Neural progenitor cell (in vitro differentiated cells): ENCODE data around the gene CLIP4. TPM values are rescaled to one million over a fixed set of nuclear protein-coding genes. Genes with fewer than 3 reads are reported as not detected.

ENCODE experiments used
- DNase-seq: peaks from one replicate; pipeline ENCODE4 v3.0.0-alpha.2; 2016; ENCODE audit warnings: low spot score
- H2AFZ ChIP-seq: fragments of 200-600 bp; sonication (generic); replicated peaks from 2 replicates; pipeline ENCODE4 v1.6.1; 2016; ENCODE audit warnings: antibody characterized with exemption
- H3F3A ChIP-seq: fragments of 200-600 bp; sonication (generic); 2 replicates; pipeline ENCODE4 v1.6.1; 2016; ENCODE audit warnings: antibody characterized with exemption, low read depth
- H3K27ac ChIP-seq: fragments of 200-600 bp; sonication (generic); 2 replicates; pipeline ENCODE4 v1.5.1; 2016; ENCODE audit warnings: mild to moderate bottlenecking
- H3K27me3 ChIP-seq: fragments of 200-600 bp; sonication (generic); 2 replicates; pipeline ENCODE4 v1.6.1; 2016; ENCODE audit warnings: mild to moderate bottlenecking, moderate library complexity
- H3K36me3 ChIP-seq: fragments of 200-600 bp; sonication (generic); 2 replicates; pipeline ENCODE4 v1.5.1; 2016
- H3K4me1 ChIP-seq: fragments of 200-600 bp; sonication (generic); 2 replicates; pipeline ENCODE4 v1.6.1; 2016; ENCODE audit warnings: mixed run types
- H3K4me2 ChIP-seq: fragments of 200-600 bp; sonication (generic); 2 replicates; pipeline ENCODE4 v1.6.1; 2016
- H3K4me3 ChIP-seq: fragments of 200-600 bp; sonication (generic); 2 replicates; pipeline ENCODE4 v1.5.1; 2016
- H3K79me2 ChIP-seq: fragments of 200-600 bp; sonication (generic); 2 replicates; pipeline ENCODE4 v1.6.1; 2016; ENCODE audit warnings: low read depth
- H3K9ac ChIP-seq: fragments of 200-600 bp; sonication (generic); 2 replicates; pipeline ENCODE4 v1.6.1; 2016
- H3K9me3 ChIP-seq: fragments of 200-600 bp; sonication (generic); 2 replicates; pipeline ENCODE4 v1.5.1; 2016; ENCODE audit warnings: low read depth
- H4K20me1 ChIP-seq: fragments of 200-600 bp; sonication (generic); 2 replicates; pipeline ENCODE4 v1.6.1; 2016; ENCODE audit warnings: low read depth
- H3K27ac Mint-ChIP-seq: 3 replicates; pipeline ENCODE4 v1.8.0; 2021; ENCODE audit warnings: mixed read lengths
- H3K27me3 Mint-ChIP-seq: 2 replicates; pipeline ENCODE4 v1.8.0; 2022; ENCODE audit warnings: low read depth, mild to moderate bottlenecking, inconsistent platforms, moderate library complexity, mixed read lengths; ENCODE audit not compliant: insufficient read depth
- H3K36me3 Mint-ChIP-seq: 3 replicates; pipeline ENCODE4 v1.8.0; 2021; ENCODE audit warnings: mixed read lengths
- H3K4me1 Mint-ChIP-seq: 3 replicates; pipeline ENCODE4 v1.8.0; 2021; ENCODE audit warnings: mixed read lengths
- H3K4me3 Mint-ChIP-seq: 3 replicates; pipeline ENCODE4 v1.8.0; 2021; ENCODE audit warnings: mild to moderate bottlenecking, moderate library complexity, mixed read lengths
- H3K9me3 Mint-ChIP-seq: 3 replicates; pipeline ENCODE4 v1.8.0; 2020; ENCODE audit warnings: mixed read lengths
- EZH2 ChIP-seq: fragments of 200-600 bp; sonication (generic); IDR thresholded peaks from 2 replicates; pipeline ENCODE4 v1.6.1; 2017; ENCODE audit warnings: antibody characterized with exemption, mild to moderate bottlenecking, moderate library complexity
- EZH2phosphoT487 ChIP-seq: fragments of 200-600 bp; sonication (generic); IDR thresholded peaks from 2 replicates; pipeline ENCODE4 v1.6.1; 2017; ENCODE audit warnings: antibody characterized with exemption
- total RNA-seq: library from RNA; depleted of rRNA; stranded (reverse); fragments of >200 nt; gene quantifications from 2 replicates; pipeline ENCODE4 v1.2.3, GENCODE V29; 2015; ENCODE audit warnings: low replicate concordance
- TF ChIP-seq, protein P1 (sequence below): fragments of 200-600 bp; sonication (generic); IDR thresholded peaks from 2 replicates; pipeline ENCODE4 v1.5.1; 2017; ENCODE audit warnings: antibody characterized with exemption, mild to moderate bottlenecking

CLIP4 gene
- total RNA-seq, 1 donor from 2014 or later: 2.1 TPM

DNA sequence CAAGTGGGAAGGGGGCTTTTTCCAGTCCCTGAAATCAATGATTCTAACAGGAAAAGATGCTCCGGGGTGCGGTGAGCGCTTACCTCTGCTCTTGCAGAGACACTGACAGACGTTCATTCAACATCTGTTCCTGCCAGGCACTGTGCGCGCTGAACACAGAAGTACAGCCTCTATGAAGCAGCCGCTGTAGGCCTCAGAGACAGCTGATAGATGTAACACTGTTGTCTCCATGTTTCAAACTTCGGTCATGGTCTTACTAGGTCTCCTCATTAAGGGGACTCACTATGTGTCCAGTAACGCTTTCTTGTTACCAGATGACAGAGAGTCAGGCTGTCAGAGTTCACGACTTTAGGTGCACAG is 649 bp upstream of the CLIP4 start:
- Histone ChIP-seq H3K79me2 (no peaks in the 10 kb centered on the region), H3K27me3 (peaks cover 90% of the 10 kb centered on the region), H3F3A (no peaks in the 10 kb centered on the region), H3K4me3 (no peak overlapping the region), H3K27ac (no peak overlapping the region), H3K4me1 (peaks cover 2% of the 10 kb centered on the region), H4K20me1 (no peaks in the 10 kb centered on the region), H3K36me3 (no peaks in the 10 kb centered on the region), H3K9me3 (no peaks in the 10 kb centered on the region), H2AFZ (peak overlapping the region; percentile 95), H3K4me2 (peak overlapping the region; percentile 80), H3K9ac (no peak overlapping the region)
- Mint-ChIP-seq H3K4me1 (peaks cover 19% of the 10 kb centered on the region), H3K36me3 (peaks cover 2% of the 10 kb centered on the region), H3K4me3 (peak overlapping the region; percentile 90), H3K9me3 (no peaks in the 10 kb centered on the region), H3K27me3 (peaks cover 13% of the 10 kb centered on the region), H3K27ac (peak overlapping the region; percentile 99)
- no peak for DNase-seq
- TF ChIP-seq, protein P1, sequence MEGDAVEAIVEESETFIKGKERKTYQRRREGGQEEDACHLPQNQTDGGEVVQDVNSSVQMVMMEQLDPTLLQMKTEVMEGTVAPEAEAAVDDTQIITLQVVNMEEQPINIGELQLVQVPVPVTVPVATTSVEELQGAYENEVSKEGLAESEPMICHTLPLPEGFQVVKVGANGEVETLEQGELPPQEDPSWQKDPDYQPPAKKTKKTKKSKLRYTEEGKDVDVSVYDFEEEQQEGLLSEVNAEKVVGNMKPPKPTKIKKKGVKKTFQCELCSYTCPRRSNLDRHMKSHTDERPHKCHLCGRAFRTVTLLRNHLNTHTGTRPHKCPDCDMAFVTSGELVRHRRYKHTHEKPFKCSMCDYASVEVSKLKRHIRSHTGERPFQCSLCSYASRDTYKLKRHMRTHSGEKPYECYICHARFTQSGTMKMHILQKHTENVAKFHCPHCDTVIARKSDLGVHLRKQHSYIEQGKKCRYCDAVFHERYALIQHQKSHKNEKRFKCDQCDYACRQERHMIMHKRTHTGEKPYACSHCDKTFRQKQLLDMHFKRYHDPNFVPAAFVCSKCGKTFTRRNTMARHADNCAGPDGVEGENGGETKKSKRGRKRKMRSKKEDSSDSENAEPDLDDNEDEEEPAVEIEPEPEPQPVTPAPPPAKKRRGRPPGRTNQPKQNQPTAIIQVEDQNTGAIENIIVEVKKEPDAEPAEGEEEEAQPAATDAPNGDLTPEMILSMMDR: no peak
- TF ChIP-seq EZH2: peak; percentile 15

DNA sequence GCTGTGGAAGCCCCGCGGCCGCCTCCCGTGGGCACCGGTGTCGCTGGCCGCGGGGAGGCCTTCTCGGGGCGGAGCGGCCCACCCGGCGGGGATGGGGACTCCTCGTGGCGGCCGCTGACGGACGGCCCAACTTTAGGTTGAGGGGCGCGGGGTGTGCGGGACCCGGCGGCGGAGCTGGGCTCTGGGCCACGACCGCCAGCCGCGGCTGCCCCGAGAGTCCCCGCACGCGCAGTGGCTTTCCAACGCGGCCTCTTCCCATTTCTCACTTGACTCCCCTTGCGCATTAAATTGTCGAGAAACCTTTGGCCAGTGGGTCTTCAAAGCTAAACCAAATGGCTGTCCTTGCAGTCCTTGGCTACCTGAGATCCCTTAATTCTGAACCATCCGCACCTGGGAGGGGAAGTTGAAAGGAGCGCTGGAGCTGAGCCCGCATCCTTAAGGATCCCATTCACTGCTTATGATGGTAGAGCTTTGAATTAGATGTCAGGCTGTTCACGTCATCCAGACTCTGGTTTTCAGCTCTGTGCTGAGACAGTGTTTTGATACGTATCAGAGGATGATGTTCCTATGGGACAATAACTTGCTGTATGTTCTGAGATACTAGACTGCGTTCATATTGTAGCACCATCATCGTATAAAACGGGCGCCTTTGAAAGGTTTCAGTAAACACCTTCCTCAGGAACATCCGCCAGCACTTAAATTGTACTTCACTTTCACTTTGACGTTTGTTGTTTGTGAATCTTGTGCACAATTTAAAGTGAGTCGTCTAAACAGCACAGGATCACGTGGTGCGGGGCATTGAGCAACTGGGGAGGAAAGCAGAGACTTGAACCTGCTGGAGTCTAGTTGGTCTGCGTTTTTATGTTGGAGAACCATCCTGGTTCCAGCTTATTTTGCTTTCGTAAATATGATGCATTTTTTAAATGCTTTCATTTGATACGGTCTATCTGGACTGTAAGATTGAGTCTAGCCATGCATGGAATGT is 874 bp downstream of the CLIP4 start:
- H4K20me1 ChIP-seq: no peaks in the 10 kb centered on the region
- H2AFZ ChIP-seq: peak overlapping the region; percentile 92
- H3K79me2 ChIP-seq: no peaks in the 10 kb centered on the region
- peak overlapping the region; percentile 49 for H3K4me3 ChIP-seq
- no peaks in the 10 kb centered on the region for H3K36me3 ChIP-seq
- peaks cover 97% of the 10 kb centered on the region for H3K27me3 ChIP-seq
- no peaks in the 10 kb centered on the region for H3K9me3 ChIP-seq
- Mint-ChIP-seq H3K4me1 (peaks cover 19% of the 10 kb centered on the region), H3K9me3 (no peaks in the 10 kb centered on the region), H3K36me3 (peaks cover 2% of the 10 kb centered on the region), H3K27me3 (peaks cover 13% of the 10 kb centered on the region), H3K4me3 (peak overlapping the region; percentile 93), H3K27ac (peak overlapping the region; percentile 90)
- peak overlapping the region; percentile 80 for H3K4me2 ChIP-seq
- TF ChIP-seq EZH2phosphoT487 (peak; percentile 69), EZH2 (peak; percentile 71)
- TF ChIP-seq, protein P1: no peak
- H3F3A ChIP-seq: no peaks in the 10 kb centered on the region
- peak; percentile 41 for DNase-seq
- no peak overlapping the region for H3K27ac ChIP-seq
- H3K9ac ChIP-seq: no peak overlapping the region
- H3K4me1 ChIP-seq: peaks cover 2% of the 10 kb centered on the region

DNA sequence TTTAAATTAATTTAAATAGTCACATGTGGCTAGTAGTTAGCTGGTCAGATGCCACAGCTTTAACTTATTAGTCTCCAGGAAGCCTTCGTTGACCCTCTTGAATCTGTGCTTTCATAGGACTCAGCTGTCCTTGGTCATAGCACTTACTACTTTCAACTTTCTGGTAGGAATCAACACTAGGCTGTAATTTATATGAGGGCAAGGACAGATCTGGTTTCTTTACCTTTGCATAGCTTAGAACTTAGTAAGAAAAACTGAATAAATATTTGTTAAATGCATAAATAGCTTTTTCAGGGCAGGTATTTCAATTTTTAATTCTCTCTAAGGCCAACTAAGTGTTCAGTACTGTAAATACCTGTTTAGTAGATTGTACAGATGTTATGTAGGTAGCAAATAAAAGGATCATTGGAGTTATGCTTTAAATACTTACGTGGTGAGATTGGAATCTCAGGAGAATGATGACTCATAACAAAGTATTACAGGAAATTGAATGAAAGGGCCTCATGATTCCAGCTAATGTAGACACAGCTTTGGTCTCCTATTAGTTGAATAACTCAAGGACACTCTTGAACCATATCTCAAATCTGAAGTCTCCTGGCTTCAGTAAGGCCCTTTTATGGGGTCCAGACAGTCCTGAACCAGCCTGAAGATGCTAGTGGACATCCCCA is 2.6 kb downstream of the CLIP4 start:
- H3K4me2 ChIP-seq: no peak overlapping the region
- no peak for DNase-seq
- H3K36me3 ChIP-seq: no peaks in the 10 kb centered on the region
- Mint-ChIP-seq H3K4me3 (no peak overlapping the region), H3K27me3 (peaks cover 13% of the 10 kb centered on the region), H3K4me1 (peaks cover 19% of the 10 kb centered on the region), H3K9me3 (no peaks in the 10 kb centered on the region), H3K27ac (no peak overlapping the region), H3K36me3 (peaks cover 2% of the 10 kb centered on the region)
- no peak overlapping the region for H2AFZ ChIP-seq
- TF ChIP-seq EZH2phosphoT487: no peak
- TF ChIP-seq, protein P1: no peak
- no peak for TF ChIP-seq EZH2
- H3F3A ChIP-seq: no peaks in the 10 kb centered on the region
- H3K27ac ChIP-seq: no peak overlapping the region
- no peaks in the 10 kb centered on the region for H3K9me3 ChIP-seq
- peaks cover 80% of the 10 kb centered on the region for H3K27me3 ChIP-seq
- no peaks in the 10 kb centered on the region for H4K20me1 ChIP-seq
- H3K79me2 ChIP-seq: no peaks in the 10 kb centered on the region
- H3K4me1 ChIP-seq: peaks cover 2% of the 10 kb centered on the region
- no peak overlapping the region for H3K9ac ChIP-seq
- no peak overlapping the region for H3K4me3 ChIP-seq
